Measurements from ENCODE around the gene PPIB. TPM values are rescaled to one million over a fixed set of nuclear protein-coding genes. Genes with fewer than 3 reads are reported as not detected.

PPIB gene
- total RNA-seq, 1 donor from 2014 or later = 1,074 TPM

DNA sequence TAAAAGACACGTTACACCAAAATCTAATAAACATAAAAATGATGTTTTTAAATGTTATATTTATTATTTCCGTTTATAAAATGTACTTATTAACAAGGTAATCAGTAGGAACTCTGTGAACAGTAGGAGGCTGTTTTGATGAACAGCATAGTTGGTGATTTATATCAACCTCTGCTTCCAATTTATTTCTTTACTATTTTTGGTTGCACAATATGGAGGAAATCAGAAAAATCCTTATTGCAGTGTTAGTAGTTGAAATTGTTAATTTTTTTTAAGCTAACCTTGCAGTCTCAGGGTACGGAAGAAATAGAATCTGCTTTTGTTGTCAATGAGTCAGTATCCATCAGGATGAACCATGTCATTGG is 16.3 kb downstream of the PPIB start:
- H3K27me3 ChIP-seq (ENCODE audit: control insufficient read depth, insufficient read depth, low read length) = no peaks in the 10 kb centered on the region
- no peak overlapping the region for H3K4me3 ChIP-seq (ENCODE audit: low read depth, low read length)
- DNase-seq (ENCODE audit: low read depth) = no peak
- TF ChIP-seq CTCF (IDR thresholded peaks at IDR 0.05; ENCODE audit: insufficient read depth, low read length, severe bottlenecking) = no peak
- FAIRE-seq = no peak
- peaks cover 6% of the 10 kb centered on the region for H3K36me3 ChIP-seq (ENCODE audit: control insufficient read depth, insufficient read depth, low read length)

GRCh38 chr15:64146041-64146440 is 16.8 kb downstream of the PPIB start:
- TF ChIP-seq CTCF (IDR thresholded peaks at IDR 0.05; ENCODE audit: insufficient read depth, low read length, severe bottlenecking) = no peak
- no peak overlapping the region for H3K4me3 ChIP-seq (ENCODE audit: low read depth, low read length)

DNA sequence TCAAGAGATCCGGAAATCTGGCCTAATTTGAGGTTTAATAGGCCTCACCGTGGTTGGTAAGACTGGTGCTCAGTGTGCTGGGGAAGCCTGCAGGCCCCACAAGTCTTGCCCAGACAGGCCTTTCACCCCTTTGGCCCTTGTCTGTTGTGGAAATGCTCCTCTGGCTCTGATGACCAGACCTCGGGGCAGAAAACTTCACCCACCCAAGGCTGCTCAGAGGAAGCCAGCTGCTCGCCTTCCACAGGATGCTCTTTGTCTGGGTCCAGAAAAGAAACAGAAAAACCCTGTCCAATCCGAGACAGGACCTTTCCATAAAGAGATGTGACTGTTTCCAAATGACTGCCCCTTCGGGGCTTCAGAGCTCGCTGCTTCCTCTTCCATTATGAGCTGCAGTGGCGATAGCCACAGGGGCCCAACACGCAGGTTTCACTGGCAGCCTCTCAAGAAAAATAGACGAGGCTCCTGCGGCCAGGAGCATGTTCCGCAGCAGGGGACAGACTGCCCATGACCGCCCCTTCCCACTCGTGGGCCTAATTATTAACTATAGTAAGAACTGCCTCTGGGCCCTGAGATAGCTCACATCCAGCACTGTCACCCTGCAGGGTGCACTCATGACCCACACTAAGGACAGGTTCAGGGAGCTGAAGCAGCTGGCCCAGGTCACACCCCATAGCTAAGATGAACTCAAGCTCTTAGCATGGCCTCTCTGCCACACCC is 18.1 kb downstream of the PPIB start:
- FAIRE-seq = no peak
- no peak for DNase-seq (ENCODE audit: low read depth)
- Histone ChIP-seq H3K4me3 (ENCODE audit: low read depth, low read length) (no peak overlapping the region), H3K36me3 (ENCODE audit: control insufficient read depth, insufficient read depth, low read length) (peaks cover 6% of the 10 kb centered on the region), H3K27me3 (ENCODE audit: control insufficient read depth, insufficient read depth, low read length) (no peaks in the 10 kb centered on the region)
- no peak for TF ChIP-seq CTCF (IDR thresholded peaks at IDR 0.05; ENCODE audit: insufficient read depth, low read length, severe bottlenecking)

More at GRCh38 chr15:64146041-64146440, 16.8 kb downstream of the PPIB start:
- FAIRE-seq (no peak), DNase-seq (ENCODE audit: low read depth) (no peak)
- Histone ChIP-seq H3K27me3 (ENCODE audit: control insufficient read depth, insufficient read depth, low read length) (no peaks in the 10 kb centered on the region), H3K36me3 (ENCODE audit: control insufficient read depth, insufficient read depth, low read length) (peaks cover 6% of the 10 kb centered on the region)

- TF ChIP-seq CTCF (IDR thresholded peaks at IDR 0.05; ENCODE audit: insufficient read depth, low read length, severe bottlenecking) = no peak
- DNase-seq (ENCODE audit: low read depth) (no peak), FAIRE-seq (no peak)
- Histone ChIP-seq H3K4me3 (ENCODE audit: low read depth, low read length) (no peak overlapping the region), H3K27me3 (ENCODE audit: control insufficient read depth, insufficient read depth, low read length) (no peaks in the 10 kb centered on the region), H3K36me3 (ENCODE audit: control insufficient read depth, insufficient read depth, low read length) (peaks cover 6% of the 10 kb centered on the region)
Measured at GRCh38 chr15:64144192-64144564, 18.6 kb downstream of the PPIB start.

DNA sequence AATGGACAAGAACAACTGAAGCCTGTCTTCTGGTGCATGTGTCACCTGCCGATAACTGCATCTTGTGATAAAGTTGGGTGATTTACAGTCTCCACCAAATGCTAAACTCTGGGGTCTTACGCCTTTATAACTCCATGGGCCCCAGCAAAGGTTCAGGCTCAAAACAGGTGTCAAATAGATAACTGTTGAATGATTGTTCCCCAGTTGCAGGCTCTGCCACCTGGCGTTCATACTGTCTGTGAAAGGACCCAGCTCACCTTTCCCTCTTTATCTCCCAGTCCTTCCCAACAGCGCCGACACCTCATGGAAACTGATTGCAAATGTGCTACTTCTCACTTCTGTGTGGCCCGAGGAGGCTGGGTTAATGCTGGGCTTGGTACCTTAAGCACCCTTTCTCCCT is 19.5 kb downstream of the PPIB start:
- DNase-seq (ENCODE audit: low read depth) (no peak), FAIRE-seq (no peak)
- H3K36me3 ChIP-seq (ENCODE audit: control insufficient read depth, insufficient read depth, low read length) = peaks cover 8% of the 10 kb centered on the region
- no peak for TF ChIP-seq CTCF (IDR thresholded peaks at IDR 0.05; ENCODE audit: insufficient read depth, low read length, severe bottlenecking)
- no peak overlapping the region for H3K4me3 ChIP-seq (ENCODE audit: low read depth, low read length)
- no peaks in the 10 kb centered on the region for H3K27me3 ChIP-seq (ENCODE audit: control insufficient read depth, insufficient read depth, low read length)

All from bronchial epithelial cell (primary cell).